GM12801 (cell line): ENCODE measurements around the gene CLEC2A.

Experiments
- CTCF ChIP-seq: IDR thresholded peaks from one replicate; pipeline ENCODE4 v1.5.1; 2011; ENCODE audit warnings: control low read depth; ENCODE audit not compliant: insufficient read length; ENCODE audit errors: extremely low read depth

CLEC2A gene

GRCh38 chr12:9897535-9897934, 34.6 kb downstream of the CLEC2A start:
- TF ChIP-seq CTCF, result no peak

GRCh38 chr12:9895215-9895971, 36.8 kb downstream of the CLEC2A start:
- TF ChIP-seq CTCF, result no peak

- no peak for TF ChIP-seq CTCF
These were observed 43.4 kb downstream of the CLEC2A start for GRCh38 chr12:9888665-9889273.

GRCh38 chr12:9883175-9883574, 49.0 kb downstream of the CLEC2A start:
- no peak for TF ChIP-seq CTCF

GRCh38 chr12:9881988-9882387, 50.2 kb downstream of the CLEC2A start:
- no peak for TF ChIP-seq CTCF

- no peak for TF ChIP-seq CTCF
These were observed 50.9 kb downstream of the CLEC2A start, which contains the start of gene KLRF2 for GRCh38 chr12:9881246-9881645. TSS of gene KLRF2 (plus strand) at chr12:9881489. CDS start at chr12:9881596, 107 bp downstream.

- TF ChIP-seq CTCF, result no peak
These were observed 51.6 kb downstream of the CLEC2A start for GRCh38 chr12:9880532-9881078.
